Measurements from ENCODE around the gene CXCL17.
A peak's percentile ranks its signal among the peaks of the same experiment; 100 is the strongest.

Gene CXCL17

GRCh38 chr19:42428676-42429075 lies 14.1 kb downstream of the CXCL17 start:
- CTCF ChIA-PET = interaction anchor here (0.9 to 8.1 kb wide), 4 partner anchors 9 to 295 kb away, joined by 3 to 55 read pairs (median 12); no protein-coding TSS in a partner anchor
- DNase-seq (ENCODE audit: extremely low spot score) = no peak
- TF ChIP-seq, protein P1, sequence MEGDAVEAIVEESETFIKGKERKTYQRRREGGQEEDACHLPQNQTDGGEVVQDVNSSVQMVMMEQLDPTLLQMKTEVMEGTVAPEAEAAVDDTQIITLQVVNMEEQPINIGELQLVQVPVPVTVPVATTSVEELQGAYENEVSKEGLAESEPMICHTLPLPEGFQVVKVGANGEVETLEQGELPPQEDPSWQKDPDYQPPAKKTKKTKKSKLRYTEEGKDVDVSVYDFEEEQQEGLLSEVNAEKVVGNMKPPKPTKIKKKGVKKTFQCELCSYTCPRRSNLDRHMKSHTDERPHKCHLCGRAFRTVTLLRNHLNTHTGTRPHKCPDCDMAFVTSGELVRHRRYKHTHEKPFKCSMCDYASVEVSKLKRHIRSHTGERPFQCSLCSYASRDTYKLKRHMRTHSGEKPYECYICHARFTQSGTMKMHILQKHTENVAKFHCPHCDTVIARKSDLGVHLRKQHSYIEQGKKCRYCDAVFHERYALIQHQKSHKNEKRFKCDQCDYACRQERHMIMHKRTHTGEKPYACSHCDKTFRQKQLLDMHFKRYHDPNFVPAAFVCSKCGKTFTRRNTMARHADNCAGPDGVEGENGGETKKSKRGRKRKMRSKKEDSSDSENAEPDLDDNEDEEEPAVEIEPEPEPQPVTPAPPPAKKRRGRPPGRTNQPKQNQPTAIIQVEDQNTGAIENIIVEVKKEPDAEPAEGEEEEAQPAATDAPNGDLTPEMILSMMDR (IDR thresholded peaks at IDR 0.05; ENCODE audit: control extremely low read depth, extremely low read depth, low read depth, missing control alignments) = no peak
- POLR2A ChIA-PET = no interaction called here

GRCh38 chr19:42427313-42427712 lies 15.4 kb downstream of the CXCL17 start, which contains the start of gene LIPE:
LIPE (minus strand) TSS chr19:42427388; CDS start chr19:42427149, 239 bp downstream.
- ChIA-PET POLR2A (no interaction called here), CTCF (interaction anchor here (2.2 to 8.1 kb wide), 2 partner anchors 11 to 14 kb away, joined by 20 to 55 read pairs; no protein-coding TSS in a partner anchor)
- TF ChIP-seq, protein P1 (IDR thresholded peaks at IDR 0.05; ENCODE audit: control extremely low read depth, extremely low read depth, low read depth, missing control alignments) = no peak
- DNase-seq (ENCODE audit: extremely low spot score) = no peak

DNA sequence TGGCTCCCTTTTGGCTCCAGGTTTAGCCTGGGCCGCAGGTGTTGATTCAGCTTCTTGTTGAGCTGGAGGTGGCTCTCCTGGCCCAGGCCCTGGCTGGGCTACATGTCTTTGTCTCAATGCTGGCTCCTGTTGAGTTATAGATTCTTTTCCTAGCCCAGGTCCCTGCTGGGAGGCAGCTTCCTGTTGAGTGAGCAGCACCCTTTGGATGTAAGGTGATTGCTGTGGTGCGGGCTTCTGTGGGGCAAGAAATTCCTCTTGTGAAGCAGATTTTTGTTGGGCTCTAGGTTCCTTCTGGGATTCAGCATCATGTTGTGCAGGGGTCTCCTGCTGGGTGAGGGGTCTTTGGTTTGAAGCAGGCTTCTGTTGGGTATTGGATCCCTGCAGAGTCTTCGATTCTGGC lies 16.1 kb downstream of the CXCL17 start:
- TF ChIP-seq, protein P1 (IDR thresholded peaks at IDR 0.05; ENCODE audit: control extremely low read depth, extremely low read depth, low read depth, missing control alignments) = no peak
- DNase-seq (ENCODE audit: extremely low spot score) = no peak
- ChIA-PET CTCF (interaction anchor here (1.2 to 8.1 kb wide), 3 partner anchors 11 to 102 kb away, joined by 4 to 55 read pairs (median 17); partner anchors contain the start of gene CEACAM1), POLR2A (no interaction called here)

DNA sequence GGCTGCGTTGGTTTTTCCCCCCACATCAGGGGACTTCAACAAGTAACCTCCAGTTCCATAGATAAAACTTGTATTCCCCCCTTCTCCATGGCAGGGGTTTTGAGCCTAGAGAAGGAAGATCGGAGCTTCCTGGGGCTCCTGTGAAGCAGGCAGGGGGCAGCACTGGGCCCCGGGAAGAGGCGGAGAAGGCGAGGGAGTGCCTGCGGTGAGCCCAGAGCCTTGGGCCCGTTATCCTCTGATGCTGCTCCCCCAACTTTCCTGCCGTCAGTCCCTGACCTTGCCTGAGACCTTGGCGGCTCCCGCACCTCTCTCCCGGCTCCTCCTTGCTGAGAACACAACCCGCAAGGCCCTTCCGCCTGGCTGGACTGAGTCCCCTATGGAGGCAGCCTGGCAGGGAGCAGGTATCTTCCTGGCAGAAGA lies 18.0 kb downstream of the CXCL17 start:
- CTCF ChIA-PET = interaction anchor here (1.8 to 8.1 kb wide), 3 partner anchors 9 to 16 kb away, joined by 17 to 55 read pairs (median 17); no protein-coding TSS in a partner anchor
- no peak for DNase-seq (ENCODE audit: extremely low spot score)
- TF ChIP-seq, protein P1 (IDR thresholded peaks at IDR 0.05; ENCODE audit: control extremely low read depth, extremely low read depth, low read depth, missing control alignments) = no peak
- POLR2A ChIA-PET = no interaction called here

- POLR2A ChIA-PET = no interaction called here
- TF ChIP-seq, protein P1 (IDR thresholded peaks at IDR 0.05; ENCODE audit: control extremely low read depth, extremely low read depth, low read depth, missing control alignments) = no peak
- CTCF ChIA-PET = interaction anchor here (1.8 to 8.1 kb wide), 5 partner anchors 9 to 23 kb away, joined by 5 to 55 read pairs (median 17); no protein-coding TSS in a partner anchor
- DNase-seq (ENCODE audit: extremely low spot score) = no peak
Observed at GRCh38 chr19:42424345-42424707, 18.4 kb downstream of the CXCL17 start.

DNA sequence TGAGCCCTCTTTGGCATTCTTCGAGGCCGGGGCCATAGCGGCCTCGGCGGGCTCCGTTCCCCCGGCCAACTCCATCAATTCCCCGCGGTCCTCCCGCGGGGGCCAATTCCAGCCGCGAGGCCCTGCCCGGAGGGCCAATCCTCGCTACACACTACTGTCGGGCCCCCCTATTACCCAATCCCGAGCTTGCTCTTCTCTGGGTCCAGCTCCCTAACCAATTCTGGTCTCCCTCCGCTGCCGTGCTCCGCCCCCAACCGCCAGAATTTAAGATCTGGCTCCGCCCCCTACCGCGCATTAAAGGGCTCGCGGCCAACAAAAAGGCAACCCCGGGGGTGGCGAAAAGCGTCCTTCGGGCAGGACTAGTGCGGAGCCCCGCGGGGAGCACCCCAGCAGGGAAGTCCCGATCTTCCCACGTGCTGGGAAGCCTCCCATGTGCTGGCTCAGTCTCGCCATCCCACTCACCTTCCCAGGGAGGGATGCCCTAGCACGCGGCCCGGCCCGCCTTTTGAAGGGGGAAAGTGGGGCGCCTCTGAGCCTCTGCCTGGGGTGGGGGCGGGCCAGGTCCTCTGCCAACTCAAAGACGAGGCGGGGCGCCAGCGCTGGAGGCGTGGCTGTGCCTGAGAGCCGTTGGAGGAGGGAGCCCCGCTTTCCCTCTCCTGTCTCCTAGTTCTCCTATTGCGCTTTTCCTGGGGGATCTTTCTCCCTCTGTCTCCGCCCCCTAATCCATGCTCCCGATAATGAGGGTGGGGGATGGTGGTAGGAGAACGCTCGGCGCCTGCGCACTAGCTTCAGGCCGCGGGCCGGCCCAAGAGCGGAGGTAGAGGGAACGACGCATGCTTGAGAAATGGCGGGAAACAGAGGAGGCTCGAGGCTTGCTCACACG lies 19.0 kb downstream of the CXCL17 start:
- CTCF ChIA-PET = interaction anchor here (1.0 to 8.1 kb wide), 9 partner anchors 10 to 28 kb away, joined by 3 to 55 read pairs (median 6); partner anchors contain the start of gene CXCL17
- POLR2A ChIA-PET = interaction anchor here (0.6 to 1.0 kb wide), 6 partner anchors 9 to 29 kb away, joined by 3 to 7 read pairs (median 4); no protein-coding TSS in a partner anchor
- peak; percentile 97 for DNase-seq (ENCODE audit: extremely low spot score)
- TF ChIP-seq, protein P1 (IDR thresholded peaks at IDR 0.05; ENCODE audit: control extremely low read depth, extremely low read depth, low read depth, missing control alignments) = no peak

Data from GM10248 (cell line).